Stimulated activated effector memory CD8-positive, alpha-beta T cell treated with anti-CD3 and anti-CD28 coated beads, Interleukin-12 subunit alpha, Interleukin-12 subunit beta, amount 100 ng/mL, for 72 hours (primary cell): Measurements from ENCODE around the gene MACROH2A1.

Source experiments
- ATAC-seq: fragments of 150-1000 bp; cut with Tn5 transposase; 2 replicates; pipeline ENCODE4 v1.10.0; 2021
- DNase-seq, 2 donors: peaks; one replicate each; pipeline ENCODE4 v3.0.0; 2021 to 2022; ENCODE audit warnings: low spot score in 2 of 2
- H3K27ac Mint-ChIP-seq: one replicate; pipeline ENCODE4 v1.8.0; 2022; ENCODE audit warnings: mild to moderate bottlenecking, mixed read lengths
- H3K36me3 Mint-ChIP-seq: one replicate; pipeline ENCODE4 v1.8.0; 2022; ENCODE audit warnings: mild to moderate bottlenecking, mixed read lengths
- H3K4me1 Mint-ChIP-seq: one replicate; pipeline ENCODE4 v1.8.0; 2022; ENCODE audit warnings: mixed read lengths
- H3K4me3 Mint-ChIP-seq: one replicate; pipeline ENCODE4 v1.8.0; 2022; ENCODE audit warnings: mild to moderate bottlenecking, mixed read lengths
- H3K9me3 Mint-ChIP-seq: one replicate; pipeline ENCODE4 v1.8.0; 2022; ENCODE audit warnings: mixed read lengths

Gene MACROH2A1

DNA sequence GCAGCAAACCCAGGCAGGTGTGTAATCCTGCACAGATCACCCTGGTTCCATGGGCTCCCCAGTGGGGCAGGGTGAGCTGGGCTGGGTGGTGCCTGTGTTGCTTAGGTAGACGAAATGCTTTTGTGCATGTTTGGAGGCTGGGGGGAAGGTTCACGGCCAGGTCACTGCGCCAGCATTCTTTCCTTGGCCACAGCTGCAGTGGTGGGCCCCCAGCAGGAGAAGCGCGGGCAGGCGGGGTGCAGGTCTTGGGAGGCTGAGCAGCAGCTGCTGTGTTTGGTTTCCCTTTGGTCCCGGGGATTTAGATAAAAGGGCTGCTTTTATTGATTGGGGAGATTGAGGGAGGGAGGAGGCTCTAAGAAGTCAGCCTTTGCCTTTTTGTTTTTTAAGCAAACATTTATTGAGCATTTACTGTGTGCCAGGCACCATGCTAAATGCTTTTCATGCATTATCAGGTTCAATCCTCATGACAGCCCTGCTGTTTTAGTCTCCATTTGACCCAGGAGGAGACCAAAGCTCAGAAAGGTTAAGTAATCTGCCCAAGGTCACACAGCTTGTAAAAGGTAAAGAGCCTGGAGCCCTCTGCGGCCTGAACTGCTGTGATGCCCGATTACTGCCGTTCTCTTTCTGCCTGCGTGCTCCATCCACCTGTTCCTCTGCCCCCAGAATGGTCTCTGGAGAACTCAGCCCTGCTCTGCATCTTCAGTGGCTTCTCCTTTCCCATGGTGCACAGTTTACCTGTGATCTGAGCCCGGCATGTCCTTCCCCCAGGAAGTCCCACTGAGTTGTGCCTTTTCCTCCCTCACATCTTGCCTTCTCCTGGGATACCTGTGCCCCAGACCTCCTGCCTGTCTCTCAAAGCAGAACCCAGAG lies 94.4 kb downstream of the MACROH2A1 start:
- Mint-ChIP-seq H3K4me3 (no peak overlapping the region), H3K36me3 (no peaks in the 10 kb centered on the region), H3K27ac (no peak overlapping the region), H3K9me3 (no peaks in the 10 kb centered on the region), H3K4me1 (peaks cover 6% of the 10 kb centered on the region)
- ATAC-seq (no peak), DNase-seq (no peak)

GRCh38 chr5:135303582-135304173 lies 95.4 kb downstream of the MACROH2A1 start:
- Mint-ChIP-seq H3K4me3 (no peak overlapping the region), H3K36me3 (no peaks in the 10 kb centered on the region), H3K9me3 (no peaks in the 10 kb centered on the region), H3K27ac (no peak overlapping the region), H3K4me1 (no peaks in the 10 kb centered on the region)
- DNase-seq: no peak
- no peak for ATAC-seq

DNA sequence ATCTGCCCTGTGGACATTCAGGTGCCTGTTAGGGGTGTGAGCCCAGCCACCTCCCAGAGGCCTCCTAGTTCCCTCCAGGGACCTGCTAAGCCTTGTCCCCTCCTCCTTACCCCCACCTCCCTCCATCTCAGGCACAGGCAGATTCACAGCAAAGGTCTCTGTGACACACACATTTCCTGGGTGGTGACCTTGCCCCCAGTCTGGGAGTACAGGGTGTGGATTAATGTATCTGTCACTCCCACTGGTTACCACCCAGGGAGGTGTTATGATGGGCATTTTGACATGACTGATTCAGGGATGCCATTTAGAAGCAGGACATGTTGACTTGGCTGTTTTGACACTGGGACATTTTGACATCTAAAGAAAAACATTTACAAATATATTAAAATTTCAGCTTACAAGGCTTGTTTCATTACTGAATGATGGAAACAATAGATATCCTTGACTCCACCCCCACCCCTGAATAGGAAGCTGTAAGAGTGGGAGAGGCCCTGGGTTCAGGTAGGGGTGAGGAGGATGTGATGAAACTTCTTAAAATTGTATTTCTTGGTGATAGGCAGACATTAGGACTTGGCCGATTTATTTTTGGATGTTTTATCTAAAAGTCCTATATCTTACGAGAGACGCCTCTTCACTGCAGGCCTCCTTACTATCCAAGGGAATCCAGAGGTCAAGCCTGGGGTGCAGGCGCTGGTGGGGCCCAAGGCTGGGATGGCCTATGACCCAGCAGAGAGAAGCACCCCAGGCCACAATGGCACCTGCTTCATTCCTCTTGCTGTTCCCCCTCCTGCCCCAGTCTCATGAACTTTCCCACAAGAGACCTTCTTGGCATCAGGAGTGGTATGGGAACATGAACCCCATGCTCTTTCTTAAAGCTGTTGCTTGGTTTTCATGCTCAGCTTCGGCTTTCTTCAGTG lies 101.9 kb downstream of the MACROH2A1 start:
- ATAC-seq (no peak), DNase-seq (no peak)
- Mint-ChIP-seq H3K27ac (no peak overlapping the region), H3K4me3 (no peak overlapping the region), H3K4me1 (no peaks in the 10 kb centered on the region), H3K9me3 (no peaks in the 10 kb centered on the region), H3K36me3 (no peaks in the 10 kb centered on the region)

DNA sequence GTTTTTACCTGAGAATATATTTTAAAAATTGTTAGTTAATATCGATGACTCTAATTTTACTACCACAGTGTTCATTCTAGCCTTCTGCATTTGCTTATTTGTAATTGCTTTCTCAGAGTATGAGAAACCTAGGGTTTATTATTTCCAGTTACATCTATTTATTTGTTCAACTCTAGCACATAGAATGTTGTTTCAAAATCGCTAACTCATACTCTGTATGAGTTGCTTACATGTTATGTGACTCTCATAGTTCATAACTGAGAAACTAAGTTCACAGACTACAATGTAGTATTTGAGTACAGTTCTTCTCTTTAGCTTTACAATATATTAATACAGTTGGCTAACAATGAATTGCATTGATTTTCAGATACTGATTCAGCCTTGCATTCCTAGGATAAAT lies 103.2 kb downstream of the MACROH2A1 start:
- Mint-ChIP-seq H3K4me1 (no peaks in the 10 kb centered on the region), H3K36me3 (no peaks in the 10 kb centered on the region), H3K27ac (no peak overlapping the region), H3K9me3 (no peaks in the 10 kb centered on the region), H3K4me3 (no peak overlapping the region)
- ATAC-seq (no peak), DNase-seq (no peak)

DNA sequence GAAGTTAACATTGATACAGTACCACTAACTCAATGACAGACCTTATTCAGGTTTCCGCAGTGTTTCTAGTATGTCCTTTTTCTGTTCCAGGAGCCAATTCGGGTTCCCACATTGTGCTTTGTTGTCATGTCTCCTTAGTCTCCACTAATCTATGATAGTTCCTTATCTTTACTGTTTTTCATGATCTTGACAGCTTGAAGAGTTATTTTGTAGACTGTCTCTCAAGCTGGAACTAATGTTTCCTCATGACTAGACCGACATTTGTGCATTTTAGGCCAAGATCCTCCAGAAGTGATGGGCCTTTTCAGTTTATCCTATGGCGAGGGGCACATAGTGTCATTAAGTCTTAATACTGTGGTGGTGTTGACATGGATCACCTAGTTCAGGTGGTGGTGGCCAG lies 104.2 kb downstream of the MACROH2A1 start:
- no peaks in the 10 kb centered on the region for H3K9me3 Mint-ChIP-seq
- ATAC-seq (no peak), DNase-seq (no peak)

DNA sequence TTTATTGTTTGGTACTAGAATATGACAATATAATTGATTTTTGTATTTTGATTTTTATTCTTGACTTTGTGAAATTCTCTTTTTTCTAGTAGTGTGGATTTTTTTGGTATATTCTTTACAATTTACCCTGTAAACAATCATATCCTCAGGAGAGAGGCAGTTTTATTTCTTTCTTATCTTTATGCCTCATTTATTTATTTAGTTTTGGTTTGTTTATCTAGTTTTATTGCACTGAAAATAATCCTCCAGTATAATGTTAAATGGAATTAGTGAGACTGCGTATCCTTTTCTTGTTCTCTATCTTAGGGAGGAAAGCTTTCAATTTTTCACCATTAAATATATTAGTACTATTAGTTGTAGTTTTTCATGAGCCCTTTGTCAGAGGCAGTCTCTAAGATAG lies 109.4 kb downstream of the MACROH2A1 start:
- H3K36me3 Mint-ChIP-seq: no peaks in the 10 kb centered on the region
- ATAC-seq (no peak), DNase-seq (no peak)
- no peaks in the 10 kb centered on the region for H3K9me3 Mint-ChIP-seq
- H3K4me1 Mint-ChIP-seq: no peaks in the 10 kb centered on the region
- H3K27ac Mint-ChIP-seq: no peak overlapping the region
- H3K4me3 Mint-ChIP-seq: no peak overlapping the region

More for the DNA sequence above, 104.2 kb downstream of the MACROH2A1 start:
- no peak overlapping the region for H3K27ac Mint-ChIP-seq
- no peaks in the 10 kb centered on the region for H3K36me3 Mint-ChIP-seq
- H3K4me1 Mint-ChIP-seq: no peaks in the 10 kb centered on the region
- no peak overlapping the region for H3K4me3 Mint-ChIP-seq

DNA sequence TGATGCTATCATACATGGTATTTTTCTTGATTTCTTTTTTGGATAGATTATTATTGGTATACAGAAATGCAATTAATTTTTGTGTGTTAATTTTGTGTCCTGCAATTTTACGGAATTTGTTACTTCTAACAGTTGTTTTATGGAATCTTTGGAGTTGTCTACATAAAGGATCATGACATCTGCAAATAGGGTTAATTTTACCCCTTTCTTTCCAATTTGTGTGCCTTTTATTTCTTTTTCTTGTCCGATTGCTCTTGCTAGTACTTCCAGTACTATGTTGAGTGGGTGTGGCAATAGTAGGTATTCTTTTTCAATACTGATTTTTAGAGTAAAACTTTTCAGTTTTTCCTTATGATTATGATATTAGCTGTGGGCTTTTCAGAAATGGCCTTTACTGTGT lies 111.5 kb downstream of the MACROH2A1 start:
- ATAC-seq: no peak
- no peaks in the 10 kb centered on the region for H3K9me3 Mint-ChIP-seq
- H3K36me3 Mint-ChIP-seq: no peaks in the 10 kb centered on the region
- no peak overlapping the region for H3K27ac Mint-ChIP-seq
- no peaks in the 10 kb centered on the region for H3K4me1 Mint-ChIP-seq
- DNase-seq: no peak
- no peak overlapping the region for H3K4me3 Mint-ChIP-seq
